Lower leg skin (tissue), 3 donors: ENCODE results near the gene RPS6KA4.

Experiments
- POLR2A ChIP-seq, 2 donors: fragments of 450-650 bp; IDR thresholded peaks; one replicate each; pipeline ENCODE4 v1.6.1; 2016 to 2017; ENCODE audit warnings: antibody characterized with exemption in 2 of 2, mild to moderate bottlenecking in 1 of 2, moderate library complexity in 1 of 2
- TF ChIP-seq, protein P1 (sequence below), 3 donors: fragments of 450-650 bp; IDR thresholded peaks; one replicate each; pipeline ENCODE4 v1.5.1; 2016; ENCODE audit warnings: antibody characterized with exemption in 3 of 3, mild to moderate bottlenecking in 3 of 3, moderate library complexity in 2 of 3

DNA sequence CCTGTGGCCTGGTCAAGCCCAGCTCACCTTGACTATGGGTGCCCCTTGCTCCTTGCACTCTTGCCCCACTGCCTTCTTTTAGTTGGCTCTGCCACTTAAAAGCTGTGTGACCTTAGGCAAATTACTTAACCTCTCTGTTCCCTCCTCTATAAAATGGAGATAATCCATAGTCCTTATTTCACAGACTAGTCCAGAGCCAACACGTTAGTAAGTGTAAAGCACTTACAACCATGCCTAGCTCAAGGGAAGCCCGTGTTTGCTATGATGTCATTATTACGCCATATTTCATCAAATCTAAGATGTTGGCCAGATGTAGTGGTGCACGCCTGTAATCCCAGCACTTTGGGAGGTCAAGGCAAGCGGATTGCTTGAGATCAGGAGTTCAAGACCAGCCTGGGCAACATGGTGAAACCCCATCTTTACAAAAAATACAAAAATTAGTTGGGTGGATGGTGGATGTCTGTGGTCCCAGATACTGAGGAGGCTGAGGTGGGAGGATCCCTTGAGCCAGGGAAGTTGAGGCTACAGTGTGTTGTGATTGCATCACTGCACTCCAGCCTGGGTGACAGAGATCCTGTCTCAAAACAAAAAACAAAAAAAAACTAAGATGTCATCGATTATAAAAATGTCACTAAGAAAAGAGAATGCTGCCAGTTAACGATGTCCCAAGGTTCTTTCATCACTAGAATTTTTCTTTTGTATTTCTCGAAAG, 21.3 kb upstream of the RPS6KA4 start:
- TF ChIP-seq, protein P1, sequence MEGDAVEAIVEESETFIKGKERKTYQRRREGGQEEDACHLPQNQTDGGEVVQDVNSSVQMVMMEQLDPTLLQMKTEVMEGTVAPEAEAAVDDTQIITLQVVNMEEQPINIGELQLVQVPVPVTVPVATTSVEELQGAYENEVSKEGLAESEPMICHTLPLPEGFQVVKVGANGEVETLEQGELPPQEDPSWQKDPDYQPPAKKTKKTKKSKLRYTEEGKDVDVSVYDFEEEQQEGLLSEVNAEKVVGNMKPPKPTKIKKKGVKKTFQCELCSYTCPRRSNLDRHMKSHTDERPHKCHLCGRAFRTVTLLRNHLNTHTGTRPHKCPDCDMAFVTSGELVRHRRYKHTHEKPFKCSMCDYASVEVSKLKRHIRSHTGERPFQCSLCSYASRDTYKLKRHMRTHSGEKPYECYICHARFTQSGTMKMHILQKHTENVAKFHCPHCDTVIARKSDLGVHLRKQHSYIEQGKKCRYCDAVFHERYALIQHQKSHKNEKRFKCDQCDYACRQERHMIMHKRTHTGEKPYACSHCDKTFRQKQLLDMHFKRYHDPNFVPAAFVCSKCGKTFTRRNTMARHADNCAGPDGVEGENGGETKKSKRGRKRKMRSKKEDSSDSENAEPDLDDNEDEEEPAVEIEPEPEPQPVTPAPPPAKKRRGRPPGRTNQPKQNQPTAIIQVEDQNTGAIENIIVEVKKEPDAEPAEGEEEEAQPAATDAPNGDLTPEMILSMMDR (IDR thresholded peaks at IDR 0.05), result no peak
- TF ChIP-seq POLR2A (IDR thresholded peaks at IDR 0.05), result no peak
